NK-92 treated with Interleukin-12 subunit alpha and Interleukin-12 subunit beta, amount 100 ng/mL, for 24 hours (cell line): ENCODE data around the gene DYNC2I2.
"Not testable (repeated sequence)": the region's sequence is repeated elsewhere in the genome, so short reads cannot be mapped to it uniquely, and the experiment has no call there.

ENCODE experiments used
- DNase-seq: peaks from one replicate; lab custom pipeline; 2025; lab: John Stamatoyannopoulos, UW

The DYNC2I2 gene

DNA sequence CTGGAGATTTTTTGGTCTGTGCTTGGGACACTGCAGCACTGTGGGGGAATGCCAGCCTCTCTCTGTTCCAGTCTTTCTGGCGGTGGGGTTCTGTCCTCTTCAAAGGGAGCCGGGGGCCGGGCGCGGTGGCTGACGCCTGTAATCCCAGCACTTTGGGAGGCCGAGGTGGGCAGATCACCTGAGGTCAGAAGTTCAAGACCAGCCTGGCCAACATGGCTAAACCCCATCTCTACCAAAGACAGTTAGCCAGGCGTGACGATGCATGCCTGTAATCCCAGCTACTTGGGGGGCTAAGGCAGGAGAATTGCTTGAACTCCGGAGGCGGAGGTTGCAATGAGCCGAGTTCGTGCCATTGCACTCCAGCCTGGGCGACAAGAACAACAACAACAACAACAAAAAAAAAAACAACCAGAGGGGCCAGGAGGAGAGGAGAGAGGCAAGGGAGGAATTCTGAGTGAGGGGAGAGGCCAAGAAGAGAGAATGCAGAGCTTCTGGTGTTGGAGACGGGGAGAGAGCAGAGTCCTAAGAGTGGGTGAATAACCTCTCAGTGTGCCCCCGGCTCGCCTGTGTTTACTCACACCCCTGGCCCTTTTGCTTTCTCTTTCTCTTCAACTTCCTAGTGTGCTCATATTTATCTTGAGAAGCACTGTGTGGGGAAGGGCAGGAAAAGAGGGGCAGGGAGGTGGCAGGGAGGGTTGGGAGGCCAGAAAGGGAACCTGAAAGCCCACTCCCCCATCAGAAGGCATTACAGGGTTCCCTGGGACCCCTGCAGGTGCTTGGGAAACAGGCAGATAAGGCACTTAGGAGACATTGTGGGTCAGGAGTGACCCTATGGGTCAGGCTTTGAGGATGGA lies 29.2 kb upstream of the DYNC2I2 start:
- DNase-seq: peak; percentile 17

DNA sequence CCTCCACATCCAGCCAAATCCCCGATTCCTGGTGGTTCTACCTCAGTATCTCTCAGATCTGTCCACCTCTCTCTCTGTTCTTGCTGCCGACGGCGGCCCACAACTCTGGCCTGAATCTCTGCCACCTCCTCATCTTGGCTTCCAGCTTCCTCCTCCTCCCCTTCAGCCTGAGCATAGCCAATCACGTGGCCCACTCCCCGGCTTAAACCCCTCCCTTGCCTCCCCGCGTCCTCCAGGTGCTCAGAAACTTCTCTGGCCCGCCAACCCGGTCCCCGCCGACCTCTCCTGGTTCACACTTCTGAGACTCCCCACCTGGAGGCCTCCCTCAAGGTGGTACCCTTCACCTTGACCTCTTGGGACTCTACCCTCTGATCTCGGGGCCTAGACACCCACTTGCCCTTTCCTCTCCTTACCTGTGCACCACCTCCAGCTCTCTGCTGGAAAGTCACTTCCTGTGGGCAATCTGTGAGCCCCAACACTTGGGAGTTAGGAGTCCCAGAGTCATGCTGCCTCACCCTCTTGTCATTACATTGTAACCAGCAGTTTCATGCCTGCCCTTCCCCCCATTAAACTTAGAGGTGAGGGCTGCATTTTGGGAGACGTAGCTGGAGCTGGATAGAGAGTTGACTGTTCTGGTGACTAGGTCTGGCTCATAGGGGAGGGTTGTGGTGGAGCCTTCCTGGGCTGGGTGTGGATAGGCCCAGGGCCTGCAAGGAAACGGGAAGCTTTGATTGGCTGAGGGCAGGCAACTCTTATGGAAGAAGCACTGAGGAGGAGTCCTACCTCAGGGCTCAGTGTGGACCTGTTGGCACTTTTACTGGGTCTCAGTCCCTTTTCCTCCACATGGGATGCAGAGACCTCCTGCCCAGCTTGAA lies 27.9 kb upstream of the DYNC2I2 start:
- peak; percentile 76 for DNase-seq

GRCh38 chr9:128684065-128684324 lies 27.3 kb upstream of the DYNC2I2 start:
- DNase-seq: no peak

- DNase-seq: peak; percentile 21
Observed at GRCh38 chr9:128683340-128684064, 26.9 kb upstream of the DYNC2I2 start.

DNA sequence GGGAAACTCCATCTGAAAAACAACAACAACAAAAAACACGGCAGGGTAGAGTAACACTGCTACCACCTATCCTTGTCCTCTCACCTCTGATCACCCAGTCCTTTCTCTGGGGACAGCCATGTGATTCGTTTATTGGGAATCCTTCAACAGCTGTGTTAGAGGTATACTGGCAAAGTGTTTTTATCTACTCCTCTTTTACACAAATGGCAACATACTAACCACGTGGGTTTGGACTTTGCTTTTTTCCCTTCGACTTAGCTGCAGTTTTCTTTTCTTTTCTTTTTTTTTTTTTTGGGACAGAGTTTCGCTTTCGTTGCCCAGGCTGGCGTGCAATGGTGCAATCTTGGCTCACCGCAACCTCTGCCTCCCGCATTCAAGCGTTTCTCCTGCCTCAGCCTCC lies 21.1 kb upstream of the DYNC2I2 start:
- DNase-seq: no peak

DNA sequence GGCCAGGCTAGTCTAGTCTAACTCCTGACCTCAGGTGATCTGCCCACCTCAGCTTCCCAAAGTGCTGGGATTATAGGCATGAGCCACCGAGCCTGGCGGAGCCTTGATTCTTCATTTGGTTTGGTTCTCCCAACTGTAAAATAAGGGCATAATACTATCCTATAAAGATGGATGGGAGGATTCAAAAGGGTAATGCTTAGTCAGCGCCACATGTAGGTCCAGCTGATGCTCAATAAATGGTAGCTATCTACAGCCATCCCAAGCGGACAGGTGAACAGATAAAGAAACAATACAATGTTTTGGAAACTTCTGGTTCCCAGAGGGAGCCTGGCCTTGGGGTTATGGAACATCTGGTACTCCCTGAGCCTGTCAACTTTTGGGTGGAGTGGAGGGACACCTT lies 18.7 kb upstream of the DYNC2I2 start:
- no peak for DNase-seq

DNA sequence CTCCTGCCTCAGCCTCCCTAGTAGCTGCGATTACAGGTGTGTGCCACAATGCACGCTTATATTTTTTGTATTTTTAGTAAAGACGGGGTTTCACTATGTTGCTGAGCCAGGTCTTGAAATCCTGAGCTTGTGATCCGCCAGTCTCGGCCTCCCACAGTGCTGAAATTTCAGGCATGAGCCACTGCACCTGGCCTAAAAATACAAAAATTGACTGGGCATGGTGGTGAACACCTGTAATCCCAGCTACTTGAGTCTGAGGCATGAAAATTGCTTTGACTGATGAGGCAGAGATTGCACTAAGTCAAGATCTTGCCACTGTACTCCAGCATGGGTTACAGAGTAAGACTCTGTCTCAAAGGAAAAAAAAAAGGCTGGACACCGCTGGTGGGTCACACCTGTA lies 13.1 kb upstream of the DYNC2I2 start:
- DNase-seq: no peak

- not testable (repeated sequence) for DNase-seq
Observed at GRCh38 chr9:128666481-128666941, 9.9 kb upstream of the DYNC2I2 start.

GRCh38 chr9:128657796-128658195 lies 1.1 kb upstream of the DYNC2I2 start:
- DNase-seq: no peak

DNA sequence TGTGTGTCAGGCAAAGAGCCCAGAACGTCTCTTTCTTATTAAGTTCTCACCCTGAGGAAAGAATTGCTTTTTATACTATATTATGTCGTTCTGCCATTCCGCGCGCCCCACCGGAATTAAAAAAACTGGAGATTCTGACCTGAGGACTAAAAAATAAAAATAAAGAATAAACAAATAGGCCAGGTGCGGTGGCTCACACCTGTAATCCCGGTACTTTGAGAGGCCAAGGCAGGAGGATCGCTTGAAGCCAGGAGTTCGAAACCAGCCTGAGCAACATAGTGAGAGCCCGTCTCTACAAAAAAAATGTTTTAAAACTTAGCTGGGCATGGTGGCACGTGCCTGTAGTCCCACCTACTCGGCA lies 677 bp upstream of the DYNC2I2 start:
- DNase-seq: no peak

DNA sequence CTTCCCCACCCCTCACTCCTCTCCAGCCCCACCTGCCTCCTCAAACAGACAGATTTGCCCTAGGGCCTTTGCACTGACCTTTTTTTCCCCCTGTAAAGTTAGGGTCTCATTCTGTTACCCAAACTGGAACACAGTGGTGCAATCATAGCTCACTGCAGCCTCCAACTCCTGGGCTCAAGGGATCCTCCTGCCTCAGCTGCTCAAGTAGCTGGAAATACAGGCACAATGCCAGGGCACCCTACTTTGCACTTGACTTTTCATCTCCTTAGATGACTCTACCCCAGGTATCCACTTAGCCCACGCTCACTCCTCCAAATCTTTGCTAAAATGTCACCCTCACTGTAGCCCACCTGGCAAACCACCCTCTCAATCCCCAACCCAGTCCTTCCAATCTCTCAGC lies 2.2 kb downstream of the DYNC2I2 start:
- DNase-seq: no peak

GRCh38 chr9:128653908-128654307 lies 2.7 kb downstream of the DYNC2I2 start:
- DNase-seq: no peak

GRCh38 chr9:128651798-128652197 lies 4.8 kb downstream of the DYNC2I2 start:
- no peak for DNase-seq

GRCh38 chr9:128648206-128648605 lies 8.4 kb downstream of the DYNC2I2 start:
- peak; percentile 16 for DNase-seq

GRCh38 chr9:128643519-128644300 lies 12.9 kb downstream of the DYNC2I2 start:
- DNase-seq: no peak

- no peak for DNase-seq
Observed at GRCh38 chr9:128642675-128643245, 13.9 kb downstream of the DYNC2I2 start.

- DNase-seq: no peak
Observed at GRCh38 chr9:128640603-128641002, 16.0 kb downstream of the DYNC2I2 start.

DNA sequence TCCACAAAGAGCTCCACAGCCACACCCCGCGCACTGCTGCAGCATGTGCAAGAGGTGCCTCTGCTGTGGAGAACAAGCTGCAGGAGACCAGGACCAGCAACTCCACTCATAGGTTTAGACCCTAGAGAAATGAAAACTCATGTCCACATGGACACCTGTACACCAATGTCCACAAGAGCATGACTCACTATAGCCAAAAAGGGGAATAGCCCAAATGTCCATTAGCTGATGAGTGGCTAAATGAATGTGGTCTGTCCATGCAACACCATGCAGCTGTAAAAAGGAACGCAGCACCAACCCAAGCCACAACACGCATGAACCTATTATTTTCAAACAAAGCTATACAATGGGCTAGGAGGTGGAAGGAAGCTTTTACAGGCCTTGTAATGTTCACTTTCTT lies 18.1 kb downstream of the DYNC2I2 start:
- no peak for DNase-seq

GRCh38 chr9:128637656-128638055 lies 19.0 kb downstream of the DYNC2I2 start:
- DNase-seq: no peak

GRCh38 chr9:128636556-128637530 lies 19.8 kb downstream of the DYNC2I2 start:
- DNase-seq: no peak
